ENCODE data around the gene CXCL5.

DNA sequence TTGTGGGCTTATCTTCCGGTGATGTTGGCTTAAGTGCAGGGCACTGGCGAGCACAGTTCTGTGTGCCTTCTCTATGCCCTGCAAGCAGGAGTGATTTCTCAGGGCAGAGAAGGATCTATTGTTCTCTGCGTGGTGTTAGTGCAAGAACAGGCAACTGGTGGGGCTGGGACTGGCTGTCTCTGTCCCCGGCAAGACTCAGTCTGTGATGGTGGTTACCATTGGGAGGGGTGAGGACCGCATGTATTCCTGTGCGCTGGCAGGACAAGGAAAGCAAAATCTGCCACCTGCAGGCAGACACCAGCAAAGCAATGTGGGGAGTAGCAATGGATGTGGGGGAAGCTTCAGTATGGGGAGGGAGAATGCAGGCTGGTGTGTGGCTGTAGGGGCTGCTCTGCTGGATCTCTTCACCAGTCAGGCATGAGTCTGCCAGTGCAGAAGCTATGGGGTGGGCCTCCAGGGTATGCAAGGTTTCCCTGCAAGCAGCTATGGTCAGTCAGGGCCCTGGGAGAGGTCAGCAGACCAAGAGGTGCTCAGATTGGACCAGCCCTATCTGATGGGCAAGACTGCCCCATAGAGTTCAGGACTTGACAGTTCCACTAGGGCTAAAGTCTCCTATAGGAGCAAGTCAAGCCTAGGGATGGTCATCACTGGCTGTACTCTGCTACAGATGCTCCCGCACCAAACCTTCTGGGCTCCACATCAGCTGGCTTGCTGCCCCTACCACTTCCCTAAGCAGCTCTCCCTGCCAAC is 33.4 kb downstream of the CXCL5 start:
- no peak for TF ChIP-seq POLR2A (IDR thresholded peaks at IDR 0.05; ENCODE audit: low read length)
- TF ChIP-seq GATA1 (IDR thresholded peaks at IDR 0.05; ENCODE audit: low read depth, low read length) = no peak

Data from erythroblast (primary cell).